Suprapubic skin (tissue), 4 donors: ENCODE data around the gene TM4SF20. TPM values are rescaled to one million over a fixed set of nuclear protein-coding genes. Genes with fewer than 3 reads are reported as not detected.

Experiments used
- DNase-seq, 2 donors: peaks; one replicate each; pipeline ENCODE4 v3.0.0-alpha.2; 2019; ENCODE audit warnings: low spot score in 2 of 2
- H3K27ac ChIP-seq: fragments of 200-600 bp; sonication (generic); one replicate; pipeline ENCODE4 v1.5.1; 2019
- H3K27me3 ChIP-seq: fragments of 200-600 bp; sonication (generic); one replicate; pipeline ENCODE4 v1.5.1; 2019
- H3K36me3 ChIP-seq: fragments of 200-600 bp; sonication (generic); one replicate; pipeline ENCODE4 v1.5.1; 2019
- H3K4me1 ChIP-seq: fragments of 200-600 bp; sonication (generic); one replicate; pipeline ENCODE4 v1.5.1; 2019
- H3K4me3 ChIP-seq: fragments of 200-600 bp; sonication (generic); one replicate; pipeline ENCODE4 v1.5.1; 2019; ENCODE audit warnings: mild to moderate bottlenecking
- H3K9me3 ChIP-seq: fragments of 200-600 bp; sonication (generic); one replicate; pipeline ENCODE4 v1.5.1; 2019
- CTCF ChIP-seq, 2 donors: fragments of 200-600 bp in 1 of 2; fragments of 450-650 bp in 1 of 2; sonication (generic) in 1 of 2; IDR thresholded peaks; one replicate each; pipeline ENCODE4 v1.5.1; 2016 to 2019; ENCODE audit warnings: antibody characterized with exemption in 2 of 2, mild to moderate bottlenecking in 1 of 2, moderate library complexity in 1 of 2
- EP300 ChIP-seq: sonication (generic); formaldehyde crosslinking; IDR thresholded peaks from one replicate; pipeline ENCODE4 v1.6.1; 2017; ENCODE audit warnings: antibody characterized with exemption
- POLR2A ChIP-seq, 2 donors: fragments of 450-650 bp; IDR thresholded peaks; one replicate each; pipeline ENCODE4 v1.6.1; 2017; ENCODE audit warnings: antibody characterized with exemption in 2 of 2, mild to moderate bottlenecking in 2 of 2, moderate library complexity in 2 of 2
- POLR2AphosphoS5 ChIP-seq, 3 donors: sonication (generic); formaldehyde crosslinking; IDR thresholded peaks; one replicate each; pipeline ENCODE4 v1.6.1; 2017; ENCODE audit warnings: antibody characterized with exemption in 3 of 3
- WGBS: methylation state at CpG from one replicate; pipeline ENCODE4 v1.1.5; 2018; 5-methylcytosine and 5-hydroxymethylcytosine counted together
- total RNA-seq, 4 donors: library from RNA; depleted of rRNA; stranded (reverse); fragments of >200 nt; gene quantifications; one replicate each; pipeline ENCODE4 v1.1.0, GENCODE V29; 2016

Gene TM4SF20
- total RNA-seq, 4 donors from 2014 or later: 0.42 TPM; not detected in 3

GRCh38 chr2:227337442-227337841 is 41.7 kb downstream of the TM4SF20 start:
- 94% methylated on average over 2 of the region's 2 CpGs for WGBS
- H3K4me3 ChIP-seq: no peak overlapping the region
- H3K9me3 ChIP-seq: no peaks in the 10 kb centered on the region
- no peak overlapping the region for H3K27ac ChIP-seq
- TF ChIP-seq EP300 (no peak), CTCF (IDR thresholded peaks at IDR 0.05) (no peak), POLR2A (IDR thresholded peaks at IDR 0.05) (no peak), POLR2AphosphoS5 (IDR thresholded peaks at IDR 0.05) (no peak)
- H3K36me3 ChIP-seq: peaks cover 50% of the 10 kb centered on the region
- no peaks in the 10 kb centered on the region for H3K4me1 ChIP-seq
- no peaks in the 10 kb centered on the region for H3K27me3 ChIP-seq
- DNase-seq: no peak

- Histone ChIP-seq H3K4me3 (no peak overlapping the region), H3K9me3 (no peaks in the 10 kb centered on the region), H3K27ac (no peak overlapping the region), H3K4me1 (no peaks in the 10 kb centered on the region), H3K36me3 (peaks cover 51% of the 10 kb centered on the region), H3K27me3 (no peaks in the 10 kb centered on the region)
- TF ChIP-seq CTCF (IDR thresholded peaks at IDR 0.05) (no peak), EP300 (no peak), POLR2A (IDR thresholded peaks at IDR 0.05) (no peak), POLR2AphosphoS5 (IDR thresholded peaks at IDR 0.05) (no peak)
- no peak for DNase-seq
- WGBS: 90% methylated on average over 1 of the region's 1 CpG
These were observed 43.4 kb downstream of the TM4SF20 start for GRCh38 chr2:227335713-227336112.

- 93% methylated on average over 6 of the region's 6 CpGs for WGBS
These were observed 52.3 kb downstream of the TM4SF20 start for GRCh38 chr2:227326783-227327182.

GRCh38 chr2:227325839-227326195 is 53.3 kb downstream of the TM4SF20 start:
- WGBS: under 1% methylated on average over 13 of the region's 13 CpGs
- Histone ChIP-seq H3K4me1 (peaks cover 27% of the 10 kb centered on the region), H3K36me3 (peaks cover 5% of the 10 kb centered on the region), H3K27me3 (no peaks in the 10 kb centered on the region), H3K9me3 (no peaks in the 10 kb centered on the region), H3K27ac (peak overlapping the region; percentile 80), H3K4me3 (peak overlapping the region; percentile 63)
- peak in 1 of 2 donors; percentile 61 for DNase-seq
- no peak for TF ChIP-seq CTCF (IDR thresholded peaks at IDR 0.05)
- no peak for TF ChIP-seq POLR2A (IDR thresholded peaks at IDR 0.05)

More at GRCh38 chr2:227326783-227327182, 52.3 kb downstream of the TM4SF20 start:
- Histone ChIP-seq H3K36me3 (peaks cover 12% of the 10 kb centered on the region), H3K4me3 (no peak overlapping the region), H3K4me1 (peaks cover 27% of the 10 kb centered on the region), H3K9me3 (no peaks in the 10 kb centered on the region), H3K27me3 (no peaks in the 10 kb centered on the region), H3K27ac (no peak overlapping the region)
- no peak for TF ChIP-seq POLR2A (IDR thresholded peaks at IDR 0.05)
- no peak for TF ChIP-seq EP300
- TF ChIP-seq POLR2AphosphoS5 (IDR thresholded peaks at IDR 0.05): no peak
- no peak for TF ChIP-seq CTCF (IDR thresholded peaks at IDR 0.05)
- no peak for DNase-seq

- peak; percentile 14 to 53 for TF ChIP-seq POLR2A (IDR thresholded peaks at IDR 0.05)
- no peak for TF ChIP-seq CTCF (IDR thresholded peaks at IDR 0.05)
- TF ChIP-seq EP300: no peak
- peak; percentile 43 to 99 (median 80) for TF ChIP-seq POLR2AphosphoS5 (IDR thresholded peaks at IDR 0.05)
- 0% methylated on average over 18 of the region's 67 CpGs for WGBS
- no peaks in the 10 kb centered on the region for H3K27me3 ChIP-seq
- peak within 1 kb of the TSS; percentile 63 for H3K4me3 ChIP-seq
- no peaks in the 10 kb centered on the region for H3K9me3 ChIP-seq
- H3K27ac ChIP-seq: peak within 1 kb of the TSS; percentile 80
- H3K36me3 ChIP-seq: no peaks in the 10 kb centered on the region
- peaks cover 27% of the 10 kb centered on the region for H3K4me1 ChIP-seq
- DNase-seq: peak; percentile 94 to 96
These were observed 53.9 kb downstream of the TM4SF20 start, which contains the start of gene MFF for GRCh38 chr2:227324995-227325838. Gene MFF (plus strand): TSS chr2:227325251. CDS start chr2:227330666, 5,415 bp downstream.
